Dendritic cell treated with granulocyte-macrophage colony-stimulating factor and Interleukin-4, amounts not matched to agents 40 ng/mL and 50 ng/mL, for 4 days (primary cell): ENCODE results near the gene CCDC158.
"Not testable (repeated sequence)": the region's sequence is repeated elsewhere in the genome, so short reads cannot be mapped to it uniquely, and the experiment has no call there.

Source experiments
- H3K27ac Mint-ChIP-seq: one replicate; pipeline ENCODE4 v1.8.0; 2022; ENCODE audit warnings: mild to moderate bottlenecking, mixed read lengths
- H3K27me3 Mint-ChIP-seq: one replicate; pipeline ENCODE4 v1.8.0; 2022; ENCODE audit warnings: mild to moderate bottlenecking, mixed read lengths
- H3K36me3 Mint-ChIP-seq: one replicate; pipeline ENCODE4 v1.8.0; 2022; ENCODE audit warnings: low read depth, mixed read lengths
- H3K4me1 Mint-ChIP-seq: one replicate; pipeline ENCODE4 v1.8.0; 2022; ENCODE audit warnings: low read depth, mixed read lengths
- H3K4me3 Mint-ChIP-seq: one replicate; pipeline ENCODE4 v1.8.0; 2022; ENCODE audit warnings: mild to moderate bottlenecking, moderate library complexity, mixed read lengths
- H3K9me3 Mint-ChIP-seq: one replicate; pipeline ENCODE4 v1.8.0; 2022; ENCODE audit warnings: mixed read lengths
- intact Hi-C: fragments of 100-400 bp; cut with micrococcal nuclease; formaldehyde crosslinking; loops from one replicate; pipeline ENCODE4 v1.15.0; 2022

The CCDC158 gene

GRCh38 chr4:76305971-76306881 is 114.7 kb downstream of the CCDC158 start, which contains the start of gene STBD1:
Gene STBD1 (plus strand): TSS chr4:76306733. CDS start chr4:76306770, 37 bp downstream.
- Mint-ChIP-seq H3K36me3 (peaks cover 16% of the 10 kb centered on the region), H3K4me3 (peak within 1 kb of the TSS; percentile 91), H3K27ac (peak within 1 kb of the TSS; percentile 85), H3K9me3 (no peaks in the 10 kb centered on the region), H3K27me3 (peaks cover 5% of the 10 kb centered on the region), H3K4me1 (peaks cover 50% of the 10 kb centered on the region)
- intact Hi-C loops = loop anchor here (5.0 kb wide), 1 partner anchor 99 kb away; no protein-coding TSS in a partner anchor

- intact Hi-C loops = loop anchor here (5.0 kb wide), 1 partner anchor 98 kb away; no protein-coding TSS in a partner anchor
Observed at GRCh38 chr4:76305033-76305687, 115.8 kb downstream of the CCDC158 start.

GRCh38 chr4:76302826-76303438 is 118.0 kb downstream of the CCDC158 start:
- H3K27ac Mint-ChIP-seq = no peak overlapping the region
- H3K9me3 Mint-ChIP-seq = no peaks in the 10 kb centered on the region
- intact Hi-C loops = no loop called here
- peaks cover 69% of the 10 kb centered on the region for H3K4me1 Mint-ChIP-seq
- H3K36me3 Mint-ChIP-seq = peaks cover 10% of the 10 kb centered on the region
- H3K4me3 Mint-ChIP-seq = no peak overlapping the region
- peaks cover 5% of the 10 kb centered on the region for H3K27me3 Mint-ChIP-seq

More at GRCh38 chr4:76305033-76305687, 115.8 kb downstream of the CCDC158 start:
- Mint-ChIP-seq H3K36me3 (peaks cover 16% of the 10 kb centered on the region), H3K27me3 (peaks cover 5% of the 10 kb centered on the region), H3K4me1 (peaks cover 61% of the 10 kb centered on the region), H3K27ac (no peak overlapping the region), H3K9me3 (no peaks in the 10 kb centered on the region), H3K4me3 (no peak overlapping the region)

- Mint-ChIP-seq H3K27me3 (peaks cover 4% of the 10 kb centered on the region), H3K36me3 (peaks cover 8% of the 10 kb centered on the region), H3K4me3 (no peak overlapping the region), H3K9me3 (no peaks in the 10 kb centered on the region), H3K27ac (peak overlapping the region; percentile 73), H3K4me1 (peaks cover 61% of the 10 kb centered on the region)
- intact Hi-C loops = no loop called here
Observed at GRCh38 chr4:76301775-76302162, 119.2 kb downstream of the CCDC158 start.

- Mint-ChIP-seq H3K9me3 (no peaks in the 10 kb centered on the region), H3K4me1 (peaks cover 60% of the 10 kb centered on the region), H3K4me3 (no peak overlapping the region), H3K27me3 (peaks cover 2% of the 10 kb centered on the region), H3K36me3 (peaks cover 3% of the 10 kb centered on the region), H3K27ac (peak overlapping the region; percentile 73)
- intact Hi-C loops = no loop called here
Observed at GRCh38 chr4:76301068-76301774, 119.7 kb downstream of the CCDC158 start.

- Mint-ChIP-seq H3K27me3 (peaks cover 2% of the 10 kb centered on the region), H3K4me3 (no peak overlapping the region), H3K4me1 (peaks cover 58% of the 10 kb centered on the region), H3K36me3 (no peaks in the 10 kb centered on the region), H3K27ac (peak overlapping the region; percentile 55), H3K9me3 (no peaks in the 10 kb centered on the region)
- intact Hi-C loops = no loop called here
Observed at GRCh38 chr4:76300012-76300411, 120.9 kb downstream of the CCDC158 start.

GRCh38 chr4:76298227-76298626 is 122.7 kb downstream of the CCDC158 start:
- Mint-ChIP-seq H3K27ac (no peak overlapping the region), H3K36me3 (no peaks in the 10 kb centered on the region), H3K4me3 (no peak overlapping the region), H3K27me3 (no peaks in the 10 kb centered on the region), H3K9me3 (no peaks in the 10 kb centered on the region), H3K4me1 (peaks cover 55% of the 10 kb centered on the region)
- intact Hi-C loops = no loop called here

GRCh38 chr4:76296286-76296820 is 124.6 kb downstream of the CCDC158 start:
- no peak overlapping the region for H3K27ac Mint-ChIP-seq
- intact Hi-C loops = no loop called here
- peaks cover 39% of the 10 kb centered on the region for H3K4me1 Mint-ChIP-seq
- H3K9me3 Mint-ChIP-seq = no peaks in the 10 kb centered on the region
- H3K27me3 Mint-ChIP-seq = no peaks in the 10 kb centered on the region
- no peak overlapping the region for H3K4me3 Mint-ChIP-seq
- H3K36me3 Mint-ChIP-seq = no peaks in the 10 kb centered on the region

GRCh38 chr4:76293772-76294171 is 127.2 kb downstream of the CCDC158 start:
- no peak overlapping the region for H3K27ac Mint-ChIP-seq
- H3K4me1 Mint-ChIP-seq = peaks cover 19% of the 10 kb centered on the region
- H3K36me3 Mint-ChIP-seq = no peaks in the 10 kb centered on the region
- intact Hi-C loops = no loop called here
- no peaks in the 10 kb centered on the region for H3K9me3 Mint-ChIP-seq
- no peak overlapping the region for H3K4me3 Mint-ChIP-seq
- H3K27me3 Mint-ChIP-seq = no peaks in the 10 kb centered on the region

GRCh38 chr4:76292730-76293129 is 128.2 kb downstream of the CCDC158 start:
- Mint-ChIP-seq H3K9me3 (no peaks in the 10 kb centered on the region), H3K4me3 (no peak overlapping the region), H3K4me1 (peaks cover 19% of the 10 kb centered on the region), H3K27ac (no peak overlapping the region), H3K36me3 (no peaks in the 10 kb centered on the region), H3K27me3 (no peaks in the 10 kb centered on the region)
- intact Hi-C loops = no loop called here

GRCh38 chr4:76287811-76288210 is 133.1 kb downstream of the CCDC158 start:
- H3K4me1 Mint-ChIP-seq, H3K9me3 Mint-ChIP-seq, H3K4me3 Mint-ChIP-seq, intact Hi-C loops, H3K27me3 Mint-ChIP-seq, H3K36me3 Mint-ChIP-seq, H3K27ac Mint-ChIP-seq: not testable (repeated sequence)

GRCh38 chr4:76283900-76284299 is 137.0 kb downstream of the CCDC158 start:
- no peak overlapping the region for H3K27ac Mint-ChIP-seq
- intact Hi-C loops = no loop called here
- no peak overlapping the region for H3K4me3 Mint-ChIP-seq
- no peaks in the 10 kb centered on the region for H3K36me3 Mint-ChIP-seq
- H3K27me3 Mint-ChIP-seq = no peaks in the 10 kb centered on the region
- H3K9me3 Mint-ChIP-seq = no peaks in the 10 kb centered on the region
- no peaks in the 10 kb centered on the region for H3K4me1 Mint-ChIP-seq

GRCh38 chr4:76282941-76283689 is 137.8 kb downstream of the CCDC158 start:
- no peak overlapping the region for H3K27ac Mint-ChIP-seq
- H3K4me3 Mint-ChIP-seq = no peak overlapping the region
- no peaks in the 10 kb centered on the region for H3K27me3 Mint-ChIP-seq
- no peaks in the 10 kb centered on the region for H3K9me3 Mint-ChIP-seq
- H3K36me3 Mint-ChIP-seq = no peaks in the 10 kb centered on the region
- intact Hi-C loops = no loop called here
- peaks cover 7% of the 10 kb centered on the region for H3K4me1 Mint-ChIP-seq
